HuH-7 (cell line): ENCODE data around the gene EIPR1.
"Not testable (repeated sequence)": the region's sequence is repeated elsewhere in the genome, so short reads cannot be mapped to it uniquely, and the experiment has no call there.

Experiments used
- DNase-seq: peaks from one replicate; pipeline ENCODE4 v3.0.0; 2011; ENCODE audit warnings: low spot score

EIPR1 gene

DNA sequence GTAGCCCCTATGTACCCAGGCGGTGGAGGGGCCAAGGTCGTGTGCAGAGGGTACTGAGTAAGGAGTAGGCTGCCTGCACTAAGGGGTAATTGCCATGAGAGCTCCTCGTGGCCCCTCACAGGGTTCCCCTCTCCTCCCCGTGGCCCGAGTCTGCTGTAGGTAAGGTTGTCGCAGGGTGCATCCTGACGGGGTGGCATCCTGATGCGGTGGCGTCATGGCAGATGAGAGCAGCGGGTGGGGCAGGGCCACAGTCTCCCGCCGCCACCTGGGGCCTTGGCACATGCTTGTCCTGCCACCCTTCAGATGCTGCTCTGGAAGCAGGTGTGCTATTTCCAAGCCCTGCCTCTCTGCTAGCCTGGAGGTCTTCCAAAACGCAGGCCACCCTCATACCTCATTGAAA is 89.7 kb downstream of the EIPR1 start:
- no peak for DNase-seq

DNA sequence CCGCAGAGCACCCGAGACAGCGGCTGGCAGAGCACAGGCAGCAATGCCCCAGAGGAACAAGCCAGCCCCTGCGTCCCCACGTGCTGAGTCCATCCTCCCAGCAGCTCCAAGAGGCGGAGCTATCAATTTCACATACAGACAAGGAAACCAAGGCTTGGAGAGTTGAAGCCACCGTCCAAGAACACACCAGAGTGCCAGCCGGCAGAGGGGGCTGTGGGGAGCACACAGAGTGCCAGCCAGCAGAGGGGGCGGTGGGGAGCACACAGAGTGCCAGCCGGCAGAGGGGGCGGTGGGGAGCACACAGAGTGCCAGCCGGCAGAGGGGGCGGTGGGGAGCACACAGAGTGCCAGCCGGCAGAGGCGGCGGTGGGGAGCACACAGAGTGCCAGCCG is 91.0 kb downstream of the EIPR1 start:
- not testable (repeated sequence) for DNase-seq

DNA sequence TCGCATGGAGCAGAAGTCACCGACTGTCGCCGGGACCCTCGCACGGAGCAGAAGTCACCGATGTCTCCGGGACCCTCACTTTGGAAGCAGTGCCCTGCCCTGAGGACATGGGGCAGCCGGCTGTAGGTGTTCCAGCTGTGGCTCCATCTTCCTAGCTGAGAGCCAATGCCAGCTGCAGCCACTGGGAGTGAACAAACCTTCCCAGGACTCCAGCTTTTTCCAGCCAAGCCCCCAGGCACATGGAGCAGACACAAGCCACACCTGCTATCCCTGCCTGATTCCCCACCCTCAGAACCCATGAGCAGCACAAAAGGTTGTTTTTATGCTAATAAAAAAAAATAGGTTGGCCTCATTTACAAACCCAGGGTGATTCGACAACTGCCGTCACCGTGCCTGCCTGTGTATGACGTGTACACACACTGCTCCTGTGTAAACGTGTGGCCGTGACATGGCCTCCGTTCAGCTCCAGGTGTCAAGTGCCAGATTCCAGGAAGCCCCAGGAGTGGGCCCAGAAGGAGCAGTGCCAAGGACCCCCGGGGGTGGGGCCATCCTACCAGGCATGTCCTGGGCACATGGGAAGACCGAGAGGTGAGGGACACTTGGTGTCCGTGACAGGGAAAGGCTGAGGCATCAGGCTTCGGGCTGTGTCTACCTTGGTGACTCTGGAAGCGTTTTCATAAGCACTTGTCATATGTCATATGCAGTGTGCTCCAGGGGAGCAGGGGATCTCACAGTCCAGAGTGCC is 91.5 kb downstream of the EIPR1 start:
- no peak for DNase-seq

DNA sequence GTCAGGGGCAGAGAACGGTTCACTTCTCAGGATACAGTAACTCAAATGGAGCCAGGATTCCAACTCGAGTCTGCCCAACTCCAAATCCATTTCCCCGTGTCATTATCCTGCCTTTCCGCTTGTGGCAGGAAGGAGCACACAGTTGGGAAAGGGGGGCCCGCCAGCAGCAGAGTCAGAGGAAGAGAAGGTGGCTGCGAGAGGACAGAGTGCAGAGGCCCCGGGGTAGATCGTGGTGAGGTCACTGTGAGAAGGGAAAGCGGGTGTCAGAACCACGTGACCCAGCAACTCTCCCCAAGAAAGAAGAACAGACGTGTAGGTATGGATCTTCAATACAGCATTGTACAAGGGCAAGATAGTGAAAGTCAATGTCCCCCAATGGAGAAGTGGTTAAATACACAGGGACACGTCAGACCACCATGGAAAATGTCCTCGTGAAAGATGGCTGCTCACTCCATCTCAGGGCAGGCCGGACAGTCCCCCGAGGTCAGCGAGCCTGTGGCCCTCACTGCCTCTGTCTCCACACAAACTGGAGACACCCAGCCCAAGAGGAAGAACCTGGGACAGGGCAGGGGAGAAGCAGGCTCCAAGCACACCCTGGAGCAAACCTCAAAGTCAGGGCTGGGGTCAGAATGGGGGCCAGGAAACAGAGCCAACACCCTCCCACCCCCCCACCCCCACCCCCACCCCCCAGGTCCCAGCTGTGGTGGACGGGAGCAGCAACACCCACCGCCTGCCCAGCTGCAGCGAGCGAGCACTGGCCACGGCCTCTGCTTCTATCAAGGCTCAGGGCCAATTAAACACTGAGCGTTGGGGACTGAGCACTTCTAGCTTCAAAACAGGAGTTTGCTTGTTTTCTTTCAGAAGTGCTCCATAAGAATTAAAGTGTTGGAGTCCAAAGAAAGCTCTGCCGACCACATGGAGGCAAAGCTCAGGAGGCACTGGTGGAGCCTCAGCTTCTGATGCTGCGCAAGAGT is 92.7 kb downstream of the EIPR1 start:
- no peak for DNase-seq

DNA sequence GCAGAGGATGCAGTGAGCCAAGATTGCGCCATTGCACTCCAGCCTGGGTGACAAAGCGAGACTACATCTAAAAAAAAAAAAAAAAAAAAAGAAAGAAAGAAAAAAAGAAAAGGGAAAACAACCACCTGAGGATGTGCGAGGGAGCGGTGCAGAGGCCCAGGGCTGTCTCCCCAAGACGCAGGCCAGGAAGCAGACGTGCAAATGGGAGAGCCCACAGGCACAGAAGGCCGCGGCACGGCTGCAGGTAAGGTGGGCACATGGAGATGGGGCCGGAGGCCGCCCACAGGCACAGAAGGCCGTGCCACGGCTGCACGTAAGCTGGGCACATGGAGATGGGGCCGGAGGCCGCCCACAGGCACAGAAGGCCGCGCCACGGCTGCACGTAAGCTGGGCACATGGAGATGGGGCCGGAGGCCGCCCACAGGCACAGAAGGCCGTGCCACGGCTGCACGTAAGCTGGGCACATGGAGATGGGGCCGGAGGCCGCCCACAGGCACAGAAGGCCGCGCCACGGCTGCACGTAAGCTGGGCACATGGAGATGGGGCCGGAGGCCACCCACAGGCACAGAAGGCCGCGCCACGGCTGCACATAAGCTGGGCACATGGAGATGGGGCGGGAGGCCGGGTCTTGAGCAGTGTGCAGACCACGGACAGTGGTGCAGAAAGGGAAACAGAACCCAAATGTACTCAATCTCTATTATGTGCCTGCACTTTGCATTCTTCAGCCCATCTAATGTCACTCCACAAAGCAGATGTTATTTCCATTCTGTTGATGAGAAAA is 93.6 kb downstream of the EIPR1 start:
- DNase-seq: not testable (repeated sequence)

DNA sequence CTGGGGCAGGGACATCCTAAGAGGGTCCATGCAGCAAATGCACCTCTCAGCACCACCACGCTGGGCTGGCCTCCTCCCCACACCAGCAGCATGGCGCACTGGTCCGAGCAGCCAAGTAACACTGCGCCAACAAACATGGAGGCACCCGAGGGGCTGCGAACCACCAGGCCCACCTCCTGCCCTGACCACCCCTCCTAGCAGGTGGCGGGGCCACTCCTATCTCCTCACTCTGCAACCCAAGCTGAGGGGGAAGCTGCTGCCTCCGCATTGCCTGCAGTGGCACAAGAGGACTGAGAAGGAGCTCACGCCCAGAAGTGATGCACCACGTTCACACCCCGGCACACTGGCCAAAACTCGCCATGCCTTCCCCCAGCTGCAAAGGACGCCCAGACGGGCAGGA is 94.4 kb downstream of the EIPR1 start:
- DNase-seq: no peak

DNA sequence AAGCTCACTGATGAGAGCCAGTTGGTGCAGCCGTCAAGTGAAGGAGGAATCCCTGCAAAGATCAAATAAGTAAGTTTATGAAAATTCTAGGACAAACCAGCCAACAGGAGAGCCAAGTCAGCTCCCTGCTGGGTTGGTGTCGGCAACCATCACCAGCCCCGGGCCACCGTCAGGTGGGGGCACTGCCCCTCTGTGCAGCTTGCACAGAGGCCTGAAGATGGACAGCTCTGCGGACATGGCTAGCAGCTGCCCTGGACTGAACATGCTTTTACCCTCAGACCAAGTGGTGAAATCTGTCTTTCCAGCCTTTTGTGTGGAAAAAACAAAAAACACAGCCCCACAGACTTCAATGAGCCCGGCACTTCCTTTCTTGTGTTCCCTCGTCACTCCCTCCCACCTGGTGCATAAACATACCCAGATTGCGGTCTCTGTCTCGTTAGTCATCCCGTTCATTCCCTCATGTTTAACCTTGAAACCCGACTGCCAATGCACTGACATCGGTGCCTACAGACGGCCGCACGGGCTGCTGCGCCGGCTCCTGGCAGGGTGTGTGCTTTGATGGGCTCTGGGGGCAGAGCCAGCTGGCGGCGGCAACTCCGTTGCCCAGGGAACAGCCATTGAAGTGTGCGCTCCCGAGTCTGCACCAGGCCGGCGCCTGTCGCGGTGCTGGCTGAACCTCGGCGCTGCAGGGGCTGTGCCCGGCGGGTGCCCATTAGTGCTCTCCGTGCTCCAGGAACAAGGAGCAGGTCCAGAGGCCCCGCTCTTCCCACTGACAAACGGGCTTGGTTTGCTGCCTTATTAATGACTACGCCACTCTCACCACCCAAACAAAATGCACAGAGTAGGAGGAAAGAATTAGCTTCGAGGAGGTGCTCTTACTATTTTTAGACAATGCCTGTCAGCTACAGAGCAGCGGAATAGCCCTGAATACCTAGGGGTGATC is 95.3 kb downstream of the EIPR1 start:
- no peak for DNase-seq

DNA sequence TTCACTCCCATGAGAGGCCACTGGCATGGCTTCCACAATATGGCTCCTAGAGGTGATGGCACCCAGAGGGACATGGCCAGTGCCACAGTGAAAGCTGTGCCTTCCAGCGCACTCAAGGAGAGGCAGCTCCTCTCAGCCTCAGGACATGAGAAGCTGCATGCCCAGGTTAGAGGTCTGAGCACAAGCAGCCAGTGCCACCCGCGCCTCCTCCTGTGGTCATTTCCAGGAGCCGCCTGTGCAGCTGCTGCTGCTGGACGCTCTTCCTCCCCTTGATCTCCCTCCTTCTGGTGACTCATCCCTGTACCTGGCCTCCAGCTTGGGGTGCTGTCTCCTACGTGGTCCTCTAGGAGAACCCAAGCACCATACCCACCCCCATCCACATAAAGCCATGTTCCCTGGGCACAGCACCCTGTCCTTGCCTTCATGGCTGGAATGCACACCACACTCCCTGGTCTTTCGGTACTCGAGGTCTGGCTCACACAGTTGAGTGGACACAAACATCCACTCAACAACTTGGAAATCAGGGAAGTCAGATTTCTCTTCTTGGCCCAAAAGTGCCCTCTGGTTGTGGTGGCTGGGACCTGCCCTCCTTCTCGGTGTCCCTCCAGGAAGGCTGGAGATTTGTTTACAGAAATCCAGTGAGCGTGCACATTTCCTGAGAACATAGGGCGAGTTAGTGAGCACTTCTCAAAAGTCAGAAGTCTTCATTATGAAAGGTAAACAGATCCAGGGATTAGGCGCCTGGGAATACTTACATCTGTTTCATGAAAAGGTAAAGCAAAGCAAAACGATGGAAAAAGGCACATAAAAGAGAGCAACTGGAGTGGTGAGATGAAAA is 96.7 kb downstream of the EIPR1 start:
- DNase-seq: no peak

DNA sequence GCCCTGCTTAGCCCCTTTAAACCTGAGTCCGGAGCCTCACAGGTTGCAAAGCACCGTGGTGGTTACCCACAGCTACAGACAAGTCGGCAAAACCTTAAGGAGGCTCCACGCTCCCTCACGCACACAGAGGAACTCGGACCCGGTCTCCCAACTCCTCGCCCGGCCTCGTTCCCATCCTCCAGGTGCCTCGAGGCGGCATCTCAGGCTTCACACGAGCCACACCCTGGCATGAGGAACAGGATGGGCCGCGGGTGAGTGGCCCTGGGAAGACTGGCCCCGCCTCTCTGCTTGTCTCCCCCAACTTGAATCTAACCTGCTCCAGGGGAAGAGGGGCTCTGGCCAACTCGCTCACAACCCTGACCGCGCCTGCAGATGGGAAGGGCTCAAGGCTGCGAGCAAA is 97.4 kb downstream of the EIPR1 start:
- no peak for DNase-seq

DNA sequence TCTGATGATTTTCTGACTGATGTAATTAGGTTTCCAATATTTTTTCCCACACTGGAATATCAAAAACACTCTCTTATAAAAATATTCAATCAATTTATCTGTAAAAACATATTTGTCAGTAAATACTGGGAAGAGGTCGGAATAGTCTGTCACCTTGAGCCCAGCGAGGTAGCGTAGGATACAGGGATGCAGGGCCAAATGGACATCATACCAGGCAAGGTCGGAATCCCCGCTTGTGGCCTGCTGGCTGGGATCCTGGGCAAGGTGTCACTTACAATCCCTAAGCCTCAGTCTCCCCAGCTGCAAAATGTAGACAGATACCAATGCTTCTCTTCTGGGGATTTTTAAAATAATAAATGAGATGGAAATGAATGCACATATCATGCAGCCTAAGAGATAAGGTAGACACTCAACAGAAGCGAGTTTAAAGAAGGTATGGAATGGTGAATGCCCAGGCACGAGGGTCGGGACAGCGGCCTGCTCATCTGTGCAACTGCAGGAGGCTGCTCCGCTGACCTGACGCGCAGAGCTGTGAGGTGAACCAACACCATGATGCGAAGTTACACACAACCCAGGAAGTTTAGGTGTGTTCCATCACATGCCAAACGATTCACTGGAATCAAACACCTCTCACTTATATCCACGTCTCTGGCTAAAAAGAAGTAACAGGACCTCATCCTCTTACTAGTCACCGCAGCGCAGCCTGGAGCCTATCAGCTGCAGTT is 98.2 kb downstream of the EIPR1 start:
- DNase-seq: no peak

DNA sequence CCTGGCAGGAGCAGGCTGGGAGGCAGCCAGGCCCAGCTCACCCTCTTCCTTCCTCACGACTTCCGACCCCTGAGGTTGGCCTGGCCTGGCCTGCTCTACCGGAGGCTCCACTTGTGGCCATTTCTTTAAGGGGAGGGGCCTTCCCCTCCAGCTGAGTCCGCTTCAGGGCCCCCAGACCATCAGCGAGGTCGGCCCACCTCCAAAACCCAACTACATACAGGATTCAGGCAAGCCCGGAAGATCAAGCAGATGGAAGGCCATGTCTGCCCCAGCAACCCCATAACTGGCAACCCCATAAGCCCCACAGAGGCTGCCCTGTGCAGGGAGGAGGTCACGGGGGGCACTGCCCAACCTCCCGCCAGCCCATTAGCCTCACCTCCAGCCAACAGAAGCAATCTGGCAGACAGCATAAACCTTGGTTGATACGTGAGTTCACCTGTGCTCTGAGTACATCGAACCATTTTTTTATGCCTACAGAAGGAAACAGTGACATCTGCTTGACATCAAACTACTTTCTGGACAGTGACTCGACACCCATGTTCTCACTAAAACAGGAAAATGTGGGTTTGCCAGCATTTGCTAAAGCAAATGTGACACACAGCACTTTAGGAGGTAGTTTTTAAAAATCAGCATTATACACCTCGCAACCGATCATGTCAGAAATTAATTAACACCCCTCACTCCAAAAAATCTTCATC is 98.9 kb downstream of the EIPR1 start:
- DNase-seq: no peak

DNA sequence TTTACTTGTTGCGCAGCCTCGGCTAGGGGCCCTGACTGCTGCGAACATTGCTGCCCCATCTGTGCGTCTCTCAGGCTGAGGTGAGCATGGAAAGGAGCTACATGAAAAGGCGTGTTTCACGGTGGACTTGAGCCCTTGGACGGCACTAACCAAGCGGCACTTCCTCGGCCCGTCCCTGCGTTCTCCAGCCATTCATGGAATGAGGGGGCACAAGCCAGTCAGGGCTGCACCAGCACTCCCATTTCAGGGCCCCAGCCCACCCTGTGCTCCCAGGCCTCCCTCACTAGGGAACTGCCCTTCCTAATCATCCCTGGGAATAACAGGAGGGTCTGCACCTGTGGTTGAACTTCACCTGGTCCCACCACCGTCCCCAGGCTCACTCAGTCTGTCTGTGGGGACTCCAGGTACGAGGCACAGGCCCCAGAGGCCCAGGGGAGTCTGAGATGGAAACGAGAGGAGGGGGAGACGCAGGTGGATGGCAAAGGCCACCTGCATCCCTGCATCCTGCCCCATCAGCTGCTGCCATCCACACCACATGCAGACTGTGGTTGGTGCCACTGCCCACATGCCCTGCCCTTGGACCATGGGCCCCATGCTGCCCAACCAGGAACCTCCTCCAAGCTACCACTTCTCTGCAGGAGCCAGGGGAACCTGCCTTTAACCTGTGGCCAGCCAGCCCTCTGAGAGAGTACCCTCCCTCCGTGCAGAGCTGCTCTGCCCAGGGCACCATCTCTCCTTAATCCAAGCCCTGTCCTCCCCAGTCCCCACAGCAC is 99.7 kb downstream of the EIPR1 start:
- DNase-seq: no peak

DNA sequence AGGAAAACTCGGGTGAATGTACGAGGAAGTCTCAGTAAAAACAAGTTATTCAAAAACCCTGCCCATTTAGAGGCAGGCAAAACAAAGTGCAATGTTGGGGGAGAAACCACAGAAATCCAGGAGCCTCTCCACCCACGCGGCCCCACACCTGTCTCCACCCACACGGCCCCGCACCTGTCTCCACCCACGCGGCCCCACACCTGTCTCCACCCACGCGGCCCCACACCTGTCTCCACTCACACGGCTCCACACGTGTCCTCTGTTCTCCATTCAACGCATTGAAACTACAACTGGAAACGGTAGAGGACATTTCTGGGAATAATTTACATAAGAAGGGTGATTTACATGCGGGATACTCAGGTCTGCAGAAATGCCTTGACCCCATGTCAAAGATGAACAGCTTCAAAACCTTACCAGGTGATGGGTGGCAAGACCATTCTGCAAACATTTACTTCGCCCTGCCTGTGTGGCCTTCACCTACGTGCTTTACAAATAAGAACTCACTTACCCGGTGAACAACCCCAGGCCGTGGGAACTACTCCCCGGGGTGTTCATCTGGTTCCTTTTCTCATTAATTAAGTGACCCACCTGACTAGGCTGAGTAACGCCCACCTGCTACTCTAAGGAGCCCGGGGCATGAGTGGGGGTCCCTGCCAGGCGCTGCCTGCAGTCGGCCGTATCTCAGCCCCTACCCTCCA is 100.4 kb downstream of the EIPR1 start:
- no peak for DNase-seq

DNA sequence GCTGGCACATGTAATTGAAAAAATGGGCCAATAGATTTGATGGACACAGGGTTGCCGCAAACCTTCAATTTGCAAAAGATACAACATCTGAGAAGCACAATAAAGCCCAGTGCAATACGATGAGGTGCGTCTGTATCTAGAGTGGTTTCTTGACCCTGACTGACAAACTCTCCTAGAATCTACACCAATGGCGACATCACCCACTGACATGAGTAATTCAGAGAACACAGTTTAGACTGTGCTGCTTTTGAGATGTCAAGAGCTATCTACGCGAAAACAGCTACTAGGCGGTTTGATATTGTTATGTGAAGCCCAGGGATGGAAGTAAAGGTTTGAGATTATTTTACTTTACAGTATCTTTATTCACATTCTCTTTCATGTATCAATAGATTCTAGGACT is 104.9 kb downstream of the EIPR1 start:
- DNase-seq: no peak

DNA sequence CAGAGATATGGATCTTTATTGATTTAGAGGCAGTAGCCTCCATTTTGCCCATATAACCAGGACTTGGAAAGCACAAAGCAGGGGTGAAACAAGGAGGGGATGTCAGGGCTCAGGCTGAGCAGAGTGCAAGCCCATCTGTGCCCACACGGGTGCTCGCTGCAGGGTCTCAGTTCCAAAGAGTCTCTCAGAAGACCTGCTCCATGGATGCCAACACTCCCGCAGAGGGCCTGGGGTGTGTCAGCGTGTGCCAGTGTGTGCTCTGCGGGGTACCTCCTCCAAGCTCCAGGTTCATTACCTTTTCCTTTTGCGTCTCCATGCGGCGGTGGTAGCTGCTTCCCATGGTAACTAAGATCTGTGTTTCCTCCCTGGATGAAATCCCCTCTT is 107.5 kb downstream of the EIPR1 start:
- no peak for DNase-seq

DNA sequence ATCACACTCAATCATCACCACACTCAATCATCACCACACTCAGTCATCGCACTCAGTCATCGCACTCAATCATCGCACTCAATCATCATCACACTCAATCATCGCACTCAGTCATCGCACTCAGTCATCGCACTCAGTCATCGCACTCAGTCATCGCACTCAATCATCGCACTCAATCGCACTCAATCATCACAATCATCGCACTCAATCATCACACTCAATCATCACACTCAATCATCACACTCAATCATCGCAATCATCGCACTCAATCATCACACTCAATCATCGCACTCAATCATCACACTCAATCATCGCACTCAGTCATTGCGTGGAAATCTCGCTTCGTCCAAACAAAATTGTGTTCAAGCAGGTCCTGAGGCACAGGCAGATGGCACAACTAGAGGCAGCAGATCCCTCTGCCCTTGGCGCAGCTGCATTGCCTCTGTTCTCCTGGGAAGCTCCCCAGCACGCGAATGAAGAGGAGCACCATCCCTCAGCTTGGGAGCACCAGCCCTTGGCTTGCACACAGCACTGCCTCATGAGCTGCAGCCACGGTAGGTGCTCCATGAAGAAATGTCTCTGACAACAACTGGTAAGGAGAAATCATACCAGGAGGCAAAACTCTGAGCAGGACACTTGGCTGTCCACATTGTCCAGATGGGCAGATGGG is 108.1 kb downstream of the EIPR1 start:
- DNase-seq: no peak

DNA sequence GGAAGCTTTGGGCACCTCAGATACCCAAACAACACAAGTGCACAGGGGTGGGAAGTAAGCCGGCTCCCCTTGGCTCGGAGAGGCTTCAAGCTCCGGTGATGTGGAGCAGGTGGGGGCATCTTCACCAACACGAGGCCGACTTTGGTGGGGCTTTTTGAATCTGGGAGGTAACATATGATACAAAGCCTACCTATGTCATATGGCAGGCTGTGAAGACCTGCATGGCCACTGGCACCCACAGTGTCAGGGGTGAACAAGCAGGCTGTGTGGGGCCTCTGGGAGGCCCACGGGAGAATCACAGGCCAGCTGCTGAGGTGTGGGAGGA is 109.0 kb downstream of the EIPR1 start:
- DNase-seq: no peak
